HG03064 (cell line): ENCODE measurements around the gene PPP1R27.
A peak's percentile ranks its signal among the peaks of the same experiment; 100 is the strongest.

Source experiments
- ATAC-seq: cut with Tn5 transposase; IDR thresholded peaks from one replicate; pipeline ENCODE4 v1.9.1; 2021; ENCODE audit warnings: low read depth; ENCODE audit not compliant: unreplicated experiment

The PPP1R27 gene

GRCh38 chr17:81863123-81863675 is 28.3 kb upstream of the PPP1R27 start:
- ATAC-seq, result no peak

GRCh38 chr17:81860756-81861568 is 26.1 kb upstream of the PPP1R27 start:
- peak; percentile 67 for ATAC-seq

- peak; percentile 58 for ATAC-seq
These were observed 25.3 kb upstream of the PPP1R27 start, which contains the start of gene P4HB for GRCh38 chr17:81859906-81860755. Gene P4HB, minus strand, starts transcription at chr17:81860535. Its CDS starts 64 bp downstream, at chr17:81860471.

GRCh38 chr17:81858967-81859905 is 24.4 kb upstream of the PPP1R27 start:
- no peak for ATAC-seq

- ATAC-seq, result no peak
These were observed 23.5 kb upstream of the PPP1R27 start for GRCh38 chr17:81858170-81858966.

- no peak for ATAC-seq
These were observed 20.3 kb upstream of the PPP1R27 start for GRCh38 chr17:81854974-81855774.

- ATAC-seq, result no peak
These were observed 17.4 kb upstream of the PPP1R27 start for GRCh38 chr17:81852237-81852636.

GRCh38 chr17:81851423-81851822 is 16.6 kb upstream of the PPP1R27 start:
- ATAC-seq, result no peak

GRCh38 chr17:81849457-81849856 is 14.6 kb upstream of the PPP1R27 start:
- no peak for ATAC-seq

GRCh38 chr17:81846743-81847689 is 12.2 kb upstream of the PPP1R27 start:
- no peak for ATAC-seq

- ATAC-seq, result no peak
These were observed 11.3 kb upstream of the PPP1R27 start for GRCh38 chr17:81845881-81846742.

- ATAC-seq, result no peak
These were observed 10.5 kb upstream of the PPP1R27 start for GRCh38 chr17:81845361-81845760.

- no peak for ATAC-seq
These were observed 10.0 kb upstream of the PPP1R27 start for GRCh38 chr17:81844887-81845286.

- no peak for ATAC-seq
These were observed 9.5 kb upstream of the PPP1R27 start for GRCh38 chr17:81844327-81844851.

- ATAC-seq, result no peak
These were observed 9.0 kb upstream of the PPP1R27 start for GRCh38 chr17:81843713-81844326.
